ENCODE measurements around the gene MAPKAPK5. TPM values are rescaled to one million over a fixed set of nuclear protein-coding genes. Genes with fewer than 3 reads are reported as not detected.
"Not testable (repeated sequence)": the region's sequence is repeated elsewhere in the genome, so short reads cannot be mapped to it uniquely, and the experiment has no call there.

The MAPKAPK5 gene
- total and polyA plus RNA-seq, 4 experiments from 2014 or later: 36.6 to 68.1 (median 51.3) TPM

GRCh38 chr12:111936869-111937268, 94.8 kb downstream of the MAPKAPK5 start:
- Mint-ChIP-seq H3K4me3 (no peak overlapping the region), H3K4me1 (no peaks in the 10 kb centered on the region), H3K27ac (peak overlapping the region in 1 of 7 donors; percentile 80), H3K27me3 (no peaks in the 10 kb centered on the region), H3K36me3 (peaks cover 21 to 47% of the 10 kb centered on the region in 2 donors), H3K9me3 (no peaks in the 10 kb centered on the region)
- intact Hi-C loops (cut with micrococcal nuclease): no loop called here
- no peaks in the 10 kb centered on the region for H3K27me3 ChIP-seq (ENCODE audit: insufficient read depth, low read length)
- no peak for DNase-seq
- peaks cover 14% of the 10 kb centered on the region for H3K36me3 ChIP-seq (ENCODE audit: insufficient read depth, low read length)
- POLR2A ChIA-PET (ENCODE audit: partially characterized antibody): no interaction called here
- no peak overlapping the region for H3K4me3 ChIP-seq (ENCODE audit: low read length in 2 of 2)
- H3K27ac ChIP-seq (ENCODE audit: low read depth, low read length): no peak overlapping the region
- CTCF ChIA-PET (ENCODE audit: partially characterized antibody): interaction anchor here (0.6 to 1.6 kb wide), 3 partner anchors 8 to 77 kb away, joined by 3 to 5 read pairs (median 3); no protein-coding TSS in a partner anchor
- H3K9me3 ChIP-seq (ENCODE audit: control insufficient read depth in 1 of 2, low read length in 2 of 2): no peaks in the 10 kb centered on the region
- no peaks in the 10 kb centered on the region for H3K4me1 ChIP-seq (ENCODE audit: insufficient read depth, low read length)

GRCh38 chr12:111937429-111937828, 95.4 kb downstream of the MAPKAPK5 start:
- no peak overlapping the region for H3K4me3 Mint-ChIP-seq

GRCh38 chr12:111942557-111942956, 100.5 kb downstream of the MAPKAPK5 start:
- H3K4me3 Mint-ChIP-seq: no peak overlapping the region
- intact Hi-C loops (cut with micrococcal nuclease): no loop called here

More at GRCh38 chr12:111937429-111937828, 95.4 kb downstream of the MAPKAPK5 start:
- ChIA-PET POLR2A (ENCODE audit: partially characterized antibody) (no interaction called here), CTCF (ENCODE audit: partially characterized antibody) (interaction anchor here (1.1 to 1.6 kb wide), 3 partner anchors 18 to 77 kb away, joined by 3 to 5 read pairs (median 3); no protein-coding TSS in a partner anchor)
- peak overlapping the region in 3 of 7 donors; percentile 16 to 33 (median 19) for H3K27ac Mint-ChIP-seq
- DNase-seq: no peak
- H3K27me3 ChIP-seq (ENCODE audit: insufficient read depth, low read length): no peaks in the 10 kb centered on the region
- no peaks in the 10 kb centered on the region for H3K27me3 Mint-ChIP-seq
- no peaks in the 10 kb centered on the region for H3K9me3 Mint-ChIP-seq
- intact Hi-C loops (cut with micrococcal nuclease): no loop called here
- H3K36me3 Mint-ChIP-seq: peaks cover 16 to 41% of the 10 kb centered on the region in 2 donors
- H3K4me1 Mint-ChIP-seq: no peaks in the 10 kb centered on the region
- H3K4me3 ChIP-seq (ENCODE audit: low read length in 2 of 2): no peak overlapping the region
- no peak overlapping the region for H3K27ac ChIP-seq (ENCODE audit: low read depth, low read length)
- peaks cover 12% of the 10 kb centered on the region for H3K36me3 ChIP-seq (ENCODE audit: insufficient read depth, low read length)
- no peaks in the 10 kb centered on the region for H3K4me1 ChIP-seq (ENCODE audit: insufficient read depth, low read length)
- H3K9me3 ChIP-seq (ENCODE audit: control insufficient read depth in 1 of 2, low read length in 2 of 2): no peaks in the 10 kb centered on the region

GRCh38 chr12:111943929-111944328, 101.9 kb downstream of the MAPKAPK5 start:
- Mint-ChIP-seq H3K4me1 (peaks cover 10 to 22% (median 15%) of the 10 kb centered on the region in 4 donors), H3K27ac (peak overlapping the region in 1 of 7 donors; percentile 65), H3K9me3 (no peaks in the 10 kb centered on the region), H3K27me3 (no peaks in the 10 kb centered on the region), H3K36me3 (peaks cover 4% of the 10 kb centered on the region in 2 donors), H3K4me3 (no peak overlapping the region)
- no peak overlapping the region for H3K4me3 ChIP-seq (ENCODE audit: low read length in 2 of 2)
- DNase-seq: no peak
- H3K27me3 ChIP-seq (ENCODE audit: insufficient read depth, low read length): no peaks in the 10 kb centered on the region
- intact Hi-C loops (cut with micrococcal nuclease): no loop called here
- H3K27ac ChIP-seq (ENCODE audit: low read depth, low read length): no peak overlapping the region
- no peaks in the 10 kb centered on the region for H3K9me3 ChIP-seq (ENCODE audit: control insufficient read depth in 1 of 2, low read length in 2 of 2)
- peaks cover 21% of the 10 kb centered on the region for H3K4me1 ChIP-seq (ENCODE audit: insufficient read depth, low read length)
- H3K36me3 ChIP-seq (ENCODE audit: insufficient read depth, low read length): no peaks in the 10 kb centered on the region
- CTCF ChIA-PET (ENCODE audit: partially characterized antibody): interaction anchor here (1.1 to 4.3 kb wide), 19 partner anchors 10 to 300 kb away, joined by 3 to 85 read pairs (median 5); partner anchors contain the start of genes ERP29, TMEM116 and TRAFD1
- POLR2A ChIA-PET (ENCODE audit: partially characterized antibody): interaction anchor here (4.2 kb wide), 1 partner anchor 69 kb away, joined by 66 read pairs; the partner anchor contains the start of genes ERP29 and TMEM116

More at GRCh38 chr12:111942557-111942956, 100.5 kb downstream of the MAPKAPK5 start:
- H3K4me1 ChIP-seq (ENCODE audit: insufficient read depth, low read length): peaks cover 16% of the 10 kb centered on the region
- H3K9me3 Mint-ChIP-seq: no peaks in the 10 kb centered on the region
- no peak for DNase-seq
- ChIA-PET CTCF (ENCODE audit: partially characterized antibody) (interaction anchor here (4.3 kb wide), 1 partner anchor 71 kb away, joined by 85 read pairs; the partner anchor contains the start of genes ERP29 and TMEM116), POLR2A (ENCODE audit: partially characterized antibody) (interaction anchor here (4.2 kb wide), 1 partner anchor 71 kb away, joined by 66 read pairs; the partner anchor contains the start of genes ERP29 and TMEM116)
- H3K36me3 ChIP-seq (ENCODE audit: insufficient read depth, low read length): peaks cover 2% of the 10 kb centered on the region
- H3K4me1 Mint-ChIP-seq: peaks cover 8 to 17% (median 11%) of the 10 kb centered on the region in 4 donors
- H3K27me3 Mint-ChIP-seq: no peaks in the 10 kb centered on the region
- H3K36me3 Mint-ChIP-seq: peaks cover 4 to 11% of the 10 kb centered on the region in 2 donors
- no peaks in the 10 kb centered on the region for H3K9me3 ChIP-seq (ENCODE audit: control insufficient read depth in 1 of 2, low read length in 2 of 2)
- H3K27me3 ChIP-seq (ENCODE audit: insufficient read depth, low read length): no peaks in the 10 kb centered on the region
- H3K27ac Mint-ChIP-seq: peak overlapping the region in 1 of 7 donors; percentile 46
- no peak overlapping the region for H3K27ac ChIP-seq (ENCODE audit: low read depth, low read length)
- H3K4me3 ChIP-seq (ENCODE audit: low read length in 2 of 2): no peak overlapping the region

GRCh38 chr12:111950961-111951676, 109.1 kb downstream of the MAPKAPK5 start:
- H3K4me3 ChIP-seq (ENCODE audit: low read length in 2 of 2); H3K27me3 ChIP-seq (ENCODE audit: insufficient read depth, low read length); H3K27me3 Mint-ChIP-seq; H3K36me3 ChIP-seq (ENCODE audit: insufficient read depth, low read length); intact Hi-C loops (cut with micrococcal nuclease); H3K9me3 ChIP-seq (ENCODE audit: control insufficient read depth in 1 of 2, low read length in 2 of 2): not testable (repeated sequence)
- peaks cover 22 to 26% of the 10 kb centered on the region in 2 donors for H3K36me3 Mint-ChIP-seq
- H3K9me3 Mint-ChIP-seq: peaks cover 0 to 17% (median 3%) of the 10 kb centered on the region in 8 donors
- H3K27ac Mint-ChIP-seq: peak overlapping the region; percentile 37 to 89 (median 58)
- POLR2A ChIA-PET (ENCODE audit: partially characterized antibody): interaction anchor here (0.8 to 2.9 kb wide), 6 partner anchors 24 to 67 kb away, joined by 3 to 37 read pairs (median 3); partner anchors contain the start of genes ERP29 and TMEM116
- H3K4me1 Mint-ChIP-seq: peaks cover 38 to 58% (median 45%) of the 10 kb centered on the region in 4 donors
- Histone ChIP-seq H3K27ac (ENCODE audit: low read depth, low read length) (peak overlapping the region; percentile 19), H3K4me1 (ENCODE audit: insufficient read depth, low read length) (peaks cover 47% of the 10 kb centered on the region)
- peak in 4 of 5 donors; percentile 22 to 42 (median 36) for DNase-seq
- CTCF ChIA-PET (ENCODE audit: partially characterized antibody): interaction anchor here (1.0 to 2.4 kb wide), 3 partner anchors 62 to 433 kb away, joined by 3 to 7 read pairs (median 4); partner anchors contain the start of genes ERP29 and TMEM116
- peak overlapping the region in 6 of 8 donors; percentile 11 to 57 (median 40) for H3K4me3 Mint-ChIP-seq

Small RNA genes lying within 50 kb of the gene (microRNA-seq; reads per million reads assigned to microRNA genes)
- gene MIR6761 (ENCODE audit: borderline microRNAs expressed, borderline number of aligned reads, borderline replicate concordance): not detected

Other genes with a start within 250 kb of the MAPKAPK5 start
- gene ATXN2, start 242.9 kb upstream of the MAPKAPK5 start, total RNA-seq: 10 to 100 TPM; 70.3 to 74.8 TPM
- gene ATXN2, start 242.9 kb upstream of the MAPKAPK5 start, polyA plus RNA-seq: 10 to 100 TPM; 11.0 to 35.8 TPM
- gene BRAP, start 156.3 kb upstream of the MAPKAPK5 start, total RNA-seq: 10 to 100 TPM; 25.9 to 27.5 TPM
- 10 to 100 TPM; 21.4 to 29.6 TPM for gene BRAP, start 156.3 kb upstream of the MAPKAPK5 start, polyA plus RNA-seq
- gene ACAD10, start 156.2 kb upstream of the MAPKAPK5 start, total RNA-seq: 10 to 100 TPM; 52.2 to 58.3 TPM
- gene ACAD10, start 156.2 kb upstream of the MAPKAPK5 start, polyA plus RNA-seq: 10 to 100 TPM; 13.4 to 14.6 TPM
- 1 to 10 TPM; 3.0 to 3.1 TPM for gene ALDH2, start 75.3 kb upstream of the MAPKAPK5 start, total RNA-seq
- gene ALDH2, start 75.3 kb upstream of the MAPKAPK5 start, polyA plus RNA-seq: under 1 TPM; 0.47 to 0.53 TPM
- 10 to 100 TPM; 47.3 to 50.6 TPM for gene TMEM116, start 170.9 kb downstream of the MAPKAPK5 start, total RNA-seq
- 10 to 100 TPM; 32.3 to 37.1 TPM for gene TMEM116, start 170.9 kb downstream of the MAPKAPK5 start, polyA plus RNA-seq
- 100 to 1,000 TPM; 183 to 184 TPM for gene ERP29, start 171.2 kb downstream of the MAPKAPK5 start, total RNA-seq
- 100 to 1,000 TPM; 217 to 250 TPM for gene ERP29, start 171.2 kb downstream of the MAPKAPK5 start, polyA plus RNA-seq